ENCODE results near the gene SAMD11. TPM values are rescaled to one million over a fixed set of nuclear protein-coding genes. Genes with fewer than 3 reads are reported as not detected.
A peak's percentile ranks its signal among the peaks of the same experiment; 100 is the strongest.

Gene SAMD11
- total and polyA plus RNA-seq, 2 experiments from 2014 or later = 8.2 to 40.9 TPM

DNA sequence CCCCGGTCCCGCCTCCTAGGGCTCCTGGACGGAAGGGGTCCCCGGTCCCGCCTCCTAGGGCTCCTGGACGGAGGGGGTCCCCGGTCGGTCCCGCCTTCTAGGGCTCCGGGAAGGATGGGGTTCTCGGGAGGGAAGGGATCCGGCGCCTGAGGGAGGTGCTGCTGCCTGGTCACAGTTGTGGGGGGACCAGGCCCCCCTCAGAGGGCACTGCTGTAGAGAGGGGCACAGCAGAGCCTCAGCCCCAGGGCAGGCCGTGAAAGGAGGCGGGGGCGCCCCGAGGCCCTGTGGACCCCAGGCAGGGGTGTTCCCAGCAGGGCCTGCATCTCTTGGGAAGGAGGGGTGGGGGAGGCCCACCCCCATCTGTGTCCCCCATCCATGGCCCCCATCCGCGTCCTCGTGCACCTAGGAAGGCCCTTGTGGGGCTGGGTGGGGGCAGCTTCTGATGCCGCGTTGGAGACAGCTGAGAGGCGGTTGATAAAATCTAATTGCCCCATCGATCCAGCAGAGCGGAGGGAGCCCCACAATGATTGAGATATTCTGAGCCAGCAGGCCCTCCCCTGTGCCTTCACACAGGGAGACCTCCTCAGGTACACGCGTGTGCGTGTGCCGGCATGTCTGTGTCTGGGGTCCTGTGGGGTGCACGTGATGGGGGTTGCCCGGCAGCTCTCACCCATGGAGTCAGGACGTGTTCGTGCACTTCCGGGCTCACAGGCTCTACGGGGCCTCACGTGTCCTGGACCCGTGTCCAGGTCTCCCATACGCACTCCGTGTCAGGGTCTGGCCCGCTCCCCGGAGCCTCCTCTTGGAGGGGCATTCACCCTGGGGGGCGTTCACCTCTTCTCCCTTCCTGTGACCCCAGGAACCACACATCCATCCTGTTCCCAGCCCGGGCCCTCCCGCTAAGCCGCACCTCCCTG, 12.9 kb downstream of the SAMD11 start:
- no peaks in the 10 kb centered on the region; the same call in 1 of the 2 replicates for H3F3A ChIP-seq (ENCODE audit: insufficient read depth)
- TF ChIP-seq EZH2phosphoT487 (IDR thresholded peaks at IDR 0.05; ENCODE audit: insufficient read depth, low read depth) (no peak), EZH2 (IDR thresholded peaks at IDR 0.05; ENCODE audit: insufficient read depth, poor library complexity, severe bottlenecking) (no peak)
- no peaks in the 10 kb centered on the region for H3K79me2 ChIP-seq (ENCODE audit: insufficient read depth)
- H3K4me2 ChIP-seq (ENCODE audit: unreplicated experiment) = no peak overlapping the region
- H3K9me3 ChIP-seq (ENCODE audit: low read depth) = no peaks in the 10 kb centered on the region
- no peaks in the 10 kb centered on the region for H3K36me3 ChIP-seq (ENCODE audit: low read depth)
- H3K4me1 ChIP-seq (ENCODE audit: insufficient read depth) = peaks cover 22% of the 10 kb centered on the region; the same call in 1 of the 2 replicates
- no peaks in the 10 kb centered on the region for H3K27me3 ChIP-seq (replicated peaks; ENCODE audit: insufficient read depth)
- H4K20me1 ChIP-seq (ENCODE audit: insufficient read depth) = no peaks in the 10 kb centered on the region
- DNase-seq = no peak
- H3K4me3 ChIP-seq = no peak overlapping the region
- no peak overlapping the region for H2AFZ ChIP-seq
- in situ Hi-C loops (cut with MboI) = no loop called here
- 82 to 83% methylated on average over 28 to 43 of the region's 45 CpGs for WGBS, 2 experiments (ENCODE audit: low coverage in 1 of 2, low lambda C conversion rate in 2 of 2, missing lambda C conversion rate in 2 of 2)
- no peaks in the 10 kb centered on the region for H3K9me2 ChIP-seq (ENCODE audit: insufficient read depth)
- no peak overlapping the region for H3K27ac ChIP-seq
- H3K9ac ChIP-seq = no peak overlapping the region

GRCh38 chr1:937521-937920, 13.8 kb downstream of the SAMD11 start:
- no peaks in the 10 kb centered on the region for H3K9me3 ChIP-seq (ENCODE audit: low read depth)
- H3K36me3 ChIP-seq (ENCODE audit: low read depth) = no peaks in the 10 kb centered on the region
- no peaks in the 10 kb centered on the region for H3K79me2 ChIP-seq (ENCODE audit: insufficient read depth)
- H3K27ac ChIP-seq = no peak overlapping the region
- H3K9me2 ChIP-seq (ENCODE audit: insufficient read depth) = no peaks in the 10 kb centered on the region
- no peak overlapping the region for H3K4me3 ChIP-seq
- H3K4me1 ChIP-seq (ENCODE audit: insufficient read depth) = peaks cover 25% of the 10 kb centered on the region; the same call in 1 of the 2 replicates
- H3K4me2 ChIP-seq (ENCODE audit: unreplicated experiment) = no peak overlapping the region
- 94 to 96% methylated on average over 14 to 16 of the region's 16 CpGs for WGBS, 2 experiments (ENCODE audit: low coverage in 1 of 2, low lambda C conversion rate in 2 of 2, missing lambda C conversion rate in 2 of 2)
- H3F3A ChIP-seq (ENCODE audit: insufficient read depth) = no peaks in the 10 kb centered on the region
- no peaks in the 10 kb centered on the region for H3K27me3 ChIP-seq (replicated peaks; ENCODE audit: insufficient read depth)
- no peaks in the 10 kb centered on the region for H4K20me1 ChIP-seq (ENCODE audit: insufficient read depth)
- no peak overlapping the region for H2AFZ ChIP-seq
- in situ Hi-C loops (cut with MboI) = no loop called here
- TF ChIP-seq EZH2phosphoT487 (IDR thresholded peaks at IDR 0.05; ENCODE audit: insufficient read depth, low read depth) (no peak), EZH2 (IDR thresholded peaks at IDR 0.05; ENCODE audit: insufficient read depth, poor library complexity, severe bottlenecking) (no peak)
- DNase-seq = no peak
- H3K9ac ChIP-seq = no peak overlapping the region

GRCh38 chr1:938088-938683, 14.5 kb downstream of the SAMD11 start:
- no peaks in the 10 kb centered on the region for H3K9me3 ChIP-seq (ENCODE audit: low read depth)
- no peaks in the 10 kb centered on the region for H4K20me1 ChIP-seq (ENCODE audit: insufficient read depth)
- H3F3A ChIP-seq (ENCODE audit: insufficient read depth) = no peaks in the 10 kb centered on the region
- no peaks in the 10 kb centered on the region for H3K36me3 ChIP-seq (ENCODE audit: low read depth)
- in situ Hi-C loops (cut with MboI) = no loop called here
- peaks cover 25% of the 10 kb centered on the region; the same call in 1 of the 2 replicates for H3K4me1 ChIP-seq (ENCODE audit: insufficient read depth)
- no peaks in the 10 kb centered on the region for H3K27me3 ChIP-seq (replicated peaks; ENCODE audit: insufficient read depth)
- H3K4me3 ChIP-seq = no peak overlapping the region
- H3K9me2 ChIP-seq (ENCODE audit: insufficient read depth) = no peaks in the 10 kb centered on the region
- no peak overlapping the region for H3K9ac ChIP-seq
- WGBS, 2 experiments (ENCODE audit: low coverage in 1 of 2, low lambda C conversion rate in 2 of 2, missing lambda C conversion rate in 2 of 2) = 54 to 63% methylated on average over 15 of the region's 15 CpGs
- TF ChIP-seq EZH2phosphoT487 (IDR thresholded peaks at IDR 0.05; ENCODE audit: insufficient read depth, low read depth) (no peak), EZH2 (IDR thresholded peaks at IDR 0.05; ENCODE audit: insufficient read depth, poor library complexity, severe bottlenecking) (no peak)
- no peaks in the 10 kb centered on the region for H3K79me2 ChIP-seq (ENCODE audit: insufficient read depth)
- no peak overlapping the region for H3K4me2 ChIP-seq (ENCODE audit: unreplicated experiment)
- DNase-seq = peak; percentile 80
- H2AFZ ChIP-seq = no peak overlapping the region
- H3K27ac ChIP-seq = peak overlapping the region; percentile 31

- Histone ChIP-seq H3K27me3 (replicated peaks; ENCODE audit: insufficient read depth) (no peaks in the 10 kb centered on the region), H3K9me2 (ENCODE audit: insufficient read depth) (no peaks in the 10 kb centered on the region), H3K4me2 (ENCODE audit: unreplicated experiment) (no peak overlapping the region), H4K20me1 (ENCODE audit: insufficient read depth) (no peaks in the 10 kb centered on the region), H3K79me2 (ENCODE audit: insufficient read depth) (no peaks in the 10 kb centered on the region), H3K27ac (0 out of 2 replicates have a peak overlapping the region, but pooled peaks have one; percentile 7), H3K4me1 (ENCODE audit: insufficient read depth) (peaks cover 25% of the 10 kb centered on the region; the same call in 1 of the 2 replicates), H3K9me3 (ENCODE audit: low read depth) (no peaks in the 10 kb centered on the region), H3K9ac (no peak overlapping the region), H3F3A (ENCODE audit: insufficient read depth) (peaks cover 5% of the 10 kb centered on the region; the same call in 1 of the 2 replicates), H3K36me3 (ENCODE audit: low read depth) (no peaks in the 10 kb centered on the region), H2AFZ (no peak overlapping the region), H3K4me3 (no peak overlapping the region)
- TF ChIP-seq EZH2 (IDR thresholded peaks at IDR 0.05; ENCODE audit: insufficient read depth, poor library complexity, severe bottlenecking) (no peak), EZH2phosphoT487 (IDR thresholded peaks at IDR 0.05; ENCODE audit: insufficient read depth, low read depth) (no peak)
- 90 to 93% methylated on average over 28 to 30 of the region's 30 CpGs for WGBS, 2 experiments (ENCODE audit: low coverage in 1 of 2, low lambda C conversion rate in 2 of 2, missing lambda C conversion rate in 2 of 2)
- no peak for DNase-seq
- in situ Hi-C loops (cut with MboI) = no loop called here
Measured at GRCh38 chr1:938711-939489, 15.2 kb downstream of the SAMD11 start.

Data from GM23248 (cell line).